ENCODE data around the gene WRAP53.

DNA sequence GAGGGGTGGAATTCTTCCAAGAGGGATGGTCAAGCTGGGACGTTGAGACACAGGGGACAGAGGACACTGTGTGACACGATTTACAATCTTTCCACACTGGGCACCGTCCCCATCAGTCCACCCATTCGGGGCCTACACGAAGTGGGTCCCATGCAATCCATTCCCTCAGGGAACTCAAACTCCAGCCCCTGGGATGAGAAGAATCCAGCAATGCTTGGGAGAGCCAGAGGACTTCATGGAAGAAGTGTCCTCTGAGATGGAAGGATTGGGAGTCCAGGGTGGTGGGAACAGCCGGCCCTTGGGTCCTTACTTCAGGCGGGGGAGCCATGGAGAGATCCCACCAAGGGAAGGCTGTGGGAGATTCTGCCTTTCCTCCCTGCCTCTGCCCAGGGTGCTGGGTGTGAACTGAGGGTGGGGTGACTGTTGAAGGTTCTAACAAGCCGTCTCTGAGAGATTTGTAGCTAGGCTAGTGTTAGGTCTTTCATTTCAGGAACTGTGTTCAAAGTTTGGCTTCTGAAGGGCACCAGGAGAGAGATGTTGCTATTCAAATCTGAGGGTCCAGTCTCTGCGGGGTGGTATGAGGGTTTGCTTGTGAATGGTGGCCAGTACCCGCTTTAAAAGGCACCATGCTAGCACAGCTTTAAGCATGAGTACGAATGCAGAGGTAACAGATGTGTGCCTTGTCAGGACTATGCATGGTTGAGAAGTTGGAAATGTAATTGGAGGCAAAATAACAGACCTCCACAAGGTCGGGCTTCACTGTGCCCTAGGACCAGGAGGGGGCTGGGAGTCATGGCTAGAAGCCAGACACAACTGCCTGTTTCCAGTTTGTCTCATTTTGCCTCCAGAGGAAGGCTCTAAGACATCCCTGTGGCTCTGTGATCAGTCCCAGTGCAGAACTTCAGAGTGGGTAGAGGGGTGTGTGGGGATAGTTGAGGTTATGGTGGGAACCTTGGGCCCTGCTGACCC lies 35.6 kb upstream of the WRAP53 start:
- TF ChIP-seq, protein P1, sequence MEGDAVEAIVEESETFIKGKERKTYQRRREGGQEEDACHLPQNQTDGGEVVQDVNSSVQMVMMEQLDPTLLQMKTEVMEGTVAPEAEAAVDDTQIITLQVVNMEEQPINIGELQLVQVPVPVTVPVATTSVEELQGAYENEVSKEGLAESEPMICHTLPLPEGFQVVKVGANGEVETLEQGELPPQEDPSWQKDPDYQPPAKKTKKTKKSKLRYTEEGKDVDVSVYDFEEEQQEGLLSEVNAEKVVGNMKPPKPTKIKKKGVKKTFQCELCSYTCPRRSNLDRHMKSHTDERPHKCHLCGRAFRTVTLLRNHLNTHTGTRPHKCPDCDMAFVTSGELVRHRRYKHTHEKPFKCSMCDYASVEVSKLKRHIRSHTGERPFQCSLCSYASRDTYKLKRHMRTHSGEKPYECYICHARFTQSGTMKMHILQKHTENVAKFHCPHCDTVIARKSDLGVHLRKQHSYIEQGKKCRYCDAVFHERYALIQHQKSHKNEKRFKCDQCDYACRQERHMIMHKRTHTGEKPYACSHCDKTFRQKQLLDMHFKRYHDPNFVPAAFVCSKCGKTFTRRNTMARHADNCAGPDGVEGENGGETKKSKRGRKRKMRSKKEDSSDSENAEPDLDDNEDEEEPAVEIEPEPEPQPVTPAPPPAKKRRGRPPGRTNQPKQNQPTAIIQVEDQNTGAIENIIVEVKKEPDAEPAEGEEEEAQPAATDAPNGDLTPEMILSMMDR (IDR thresholded peaks at IDR 0.05), result no peak
- TF ChIP-seq POLR2A (IDR thresholded peaks at IDR 0.05), result no peak

Data from uterus (tissue), 2 donors.